Upper lobe of left lung (tissue), 4 donors: ENCODE measurements around the gene YY2.

Experiments
- EP300 ChIP-seq, 4 donors: sonication (generic); formaldehyde crosslinking; IDR thresholded peaks; one replicate each; pipeline ENCODE4 v1.5.1; 2017; ENCODE audit warnings: antibody characterized with exemption in 4 of 4, control low read depth in 2 of 4
- POLR2A ChIP-seq, 4 donors: fragments of 450-650 bp; IDR thresholded peaks; one replicate each; pipeline ENCODE4 v1.5.1; 2016 to 2017; ENCODE audit warnings: antibody characterized with exemption in 4 of 4, mild to moderate bottlenecking in 2 of 4
- POLR2AphosphoS5 ChIP-seq, 2 donors: sonication (generic); formaldehyde crosslinking; IDR thresholded peaks; one replicate each; pipeline ENCODE4 v1.5.1; 2017; ENCODE audit warnings: antibody characterized with exemption in 2 of 2
- TF ChIP-seq, protein P1 (sequence below), 6 experiments: fragments of 450-650 bp in 4 of 6; fragments of 200-600 bp in 2 of 6; sonication (generic) in 2 of 6; IDR thresholded peaks; one replicate each; pipeline ENCODE4 v1.5.1; 2016 to 2019; ENCODE audit warnings: antibody characterized with exemption in 6 of 6

DNA sequence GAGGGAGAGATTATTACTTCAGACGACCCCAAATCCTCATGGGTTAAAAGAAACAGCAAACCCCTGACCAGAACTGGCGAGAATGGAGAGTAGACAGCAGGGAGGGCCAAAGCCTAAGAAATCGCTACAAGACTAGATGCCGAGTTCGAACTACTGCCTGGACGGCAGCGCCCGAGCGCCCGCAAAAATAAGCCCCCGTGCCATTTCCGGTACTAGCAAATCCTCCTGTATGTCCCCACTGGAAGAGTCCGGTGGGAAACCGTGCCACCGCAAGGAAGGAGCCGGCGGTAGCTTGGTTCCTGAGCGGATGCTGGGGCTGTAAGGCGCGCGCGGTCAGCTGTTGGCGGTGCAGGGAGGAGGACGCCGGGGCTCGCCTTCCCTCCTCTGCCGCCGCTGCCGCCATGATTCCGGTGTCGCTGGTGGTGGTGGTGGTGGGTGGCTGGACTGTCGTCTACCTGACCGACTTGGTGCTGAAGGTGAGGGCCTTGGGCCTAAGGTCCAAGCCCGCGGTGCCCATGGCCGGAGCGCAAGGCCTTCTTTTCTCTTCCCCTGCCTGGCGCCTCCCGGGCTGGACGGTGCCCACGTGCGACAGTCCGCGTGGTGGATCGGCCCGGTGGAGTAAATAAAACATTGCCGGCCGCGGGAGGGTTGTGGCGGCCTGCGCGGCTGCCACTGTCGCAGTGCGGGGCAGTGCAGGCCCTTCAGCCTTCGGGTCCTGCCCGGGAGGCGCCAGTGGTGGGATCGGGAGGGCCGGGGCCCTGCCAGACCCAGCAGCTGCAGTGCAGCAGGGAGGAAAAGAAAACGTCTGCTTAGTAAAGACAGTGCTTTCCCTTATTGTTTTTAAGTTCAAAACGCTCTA is 16.2 kb upstream of the YY2 start, which contains the start of gene MBTPS2:
- TF ChIP-seq, protein P1, sequence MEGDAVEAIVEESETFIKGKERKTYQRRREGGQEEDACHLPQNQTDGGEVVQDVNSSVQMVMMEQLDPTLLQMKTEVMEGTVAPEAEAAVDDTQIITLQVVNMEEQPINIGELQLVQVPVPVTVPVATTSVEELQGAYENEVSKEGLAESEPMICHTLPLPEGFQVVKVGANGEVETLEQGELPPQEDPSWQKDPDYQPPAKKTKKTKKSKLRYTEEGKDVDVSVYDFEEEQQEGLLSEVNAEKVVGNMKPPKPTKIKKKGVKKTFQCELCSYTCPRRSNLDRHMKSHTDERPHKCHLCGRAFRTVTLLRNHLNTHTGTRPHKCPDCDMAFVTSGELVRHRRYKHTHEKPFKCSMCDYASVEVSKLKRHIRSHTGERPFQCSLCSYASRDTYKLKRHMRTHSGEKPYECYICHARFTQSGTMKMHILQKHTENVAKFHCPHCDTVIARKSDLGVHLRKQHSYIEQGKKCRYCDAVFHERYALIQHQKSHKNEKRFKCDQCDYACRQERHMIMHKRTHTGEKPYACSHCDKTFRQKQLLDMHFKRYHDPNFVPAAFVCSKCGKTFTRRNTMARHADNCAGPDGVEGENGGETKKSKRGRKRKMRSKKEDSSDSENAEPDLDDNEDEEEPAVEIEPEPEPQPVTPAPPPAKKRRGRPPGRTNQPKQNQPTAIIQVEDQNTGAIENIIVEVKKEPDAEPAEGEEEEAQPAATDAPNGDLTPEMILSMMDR (IDR thresholded peaks at IDR 0.05) = peak in 2 of 6 experiments; percentile 24 to 35
- TF ChIP-seq POLR2AphosphoS5 (IDR thresholded peaks at IDR 0.05) = peak; percentile 62 to 73
- no peak for TF ChIP-seq EP300 (IDR thresholded peaks at IDR 0.05)
- TF ChIP-seq POLR2A (IDR thresholded peaks at IDR 0.05) = peak; percentile 28 to 74 (median 63)
